Measurements from ENCODE around the gene RIN3. TPM values are rescaled to one million over a fixed set of nuclear protein-coding genes. Genes with fewer than 3 reads are reported as not detected.
A peak's percentile ranks its signal among the peaks of the same experiment; 100 is the strongest.

Gene RIN3
- total and polyA plus RNA-seq, 4 donors, result 5.0 to 15.6 (median 9.0) TPM

GRCh38 chr14:92549105-92549858 lies 35.7 kb downstream of the RIN3 start:
- Histone ChIP-seq H3K4me1 (ENCODE audit: control insufficient read depth in 4 of 4, insufficient read depth in 4 of 4, low read length in 3 of 4) (peaks cover 0 to 7% (median 1%) of the 10 kb centered on the region in 4 donors), H3K27ac (ENCODE audit: low read depth in 1 of 2, low read length in 2 of 2) (no peak overlapping the region), H3K9ac (ENCODE audit: low read depth in 1 of 2, low read length in 2 of 2) (no peak overlapping the region), H3K9me3 (ENCODE audit: control insufficient read depth in 4 of 4, low read length in 3 of 4) (no peaks in the 10 kb centered on the region), H3K27me3 (ENCODE audit: control insufficient read depth in 4 of 4, insufficient read depth in 4 of 4, low read length in 3 of 4) (no peaks in the 10 kb centered on the region), H3K36me3 (ENCODE audit: control insufficient read depth in 4 of 4, insufficient read depth in 3 of 4, low read depth in 1 of 4, low read length in 3 of 4) (no peaks in the 10 kb centered on the region), H3K4me3 (ENCODE audit: low read depth in 1 of 3, low read length in 3 of 3) (no peak overlapping the region)
- no peak for TF ChIP-seq SP1 (IDR thresholded peaks at IDR 0.05)
- no peak for DNase-seq (ENCODE audit: low spot score)
- 91% methylated on average over 17 of the region's 17 CpGs for WGBS

- Histone ChIP-seq H3K27ac (ENCODE audit: low read depth in 1 of 2, low read length in 2 of 2) (no peak overlapping the region), H3K9ac (ENCODE audit: low read depth in 1 of 2, low read length in 2 of 2) (no peak overlapping the region), H3K9me3 (ENCODE audit: control insufficient read depth in 4 of 4, low read length in 3 of 4) (no peaks in the 10 kb centered on the region), H3K36me3 (ENCODE audit: control insufficient read depth in 4 of 4, insufficient read depth in 3 of 4, low read depth in 1 of 4, low read length in 3 of 4) (no peaks in the 10 kb centered on the region), H3K4me3 (ENCODE audit: low read depth in 1 of 3, low read length in 3 of 3) (no peak overlapping the region), H3K27me3 (ENCODE audit: control insufficient read depth in 4 of 4, insufficient read depth in 4 of 4, low read length in 3 of 4) (no peaks in the 10 kb centered on the region), H3K4me1 (ENCODE audit: control insufficient read depth in 4 of 4, insufficient read depth in 4 of 4, low read length in 3 of 4) (peaks cover 0 to 2% (median 0%) of the 10 kb centered on the region in 4 donors)
- peak; percentile 58 for DNase-seq (ENCODE audit: low spot score)
- TF ChIP-seq GABPA (IDR thresholded peaks at IDR 0.05 in 1 of 2, conservative IDR thresholded peaks at IDR 0.05 in 1 of 2) (no peak), HNF4G (IDR thresholded peaks at IDR 0.05) (no peak), HNF4A (conservative IDR thresholded peaks at IDR 0.05) (no peak), RAD21 (IDR thresholded peaks at IDR 0.05) (no peak), FOXA2 (IDR thresholded peaks at IDR 0.05) (no peak), NR2F2 (IDR thresholded peaks at IDR 0.05) (no peak), TAF1 (conservative IDR thresholded peaks at IDR 0.05) (no peak), SP1 (IDR thresholded peaks at IDR 0.05) (no peak), CTCF (IDR thresholded peaks at IDR 0.05; ENCODE audit: low read depth, low read length, missing input control) (no peak), ZBTB33 (IDR thresholded peaks at IDR 0.05) (no peak)
- TF ChIP-seq, protein P1, sequence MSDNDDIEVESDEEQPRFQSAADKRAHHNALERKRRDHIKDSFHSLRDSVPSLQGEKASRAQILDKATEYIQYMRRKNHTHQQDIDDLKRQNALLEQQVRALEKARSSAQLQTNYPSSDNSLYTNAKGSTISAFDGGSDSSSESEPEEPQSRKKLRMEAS (IDR thresholded peaks at IDR 0.05), result no peak
- 79% methylated on average over 7 of the region's 7 CpGs for WGBS
Measured at GRCh38 chr14:92549859-92550230, 36.3 kb downstream of the RIN3 start.

GRCh38 chr14:92551044-92551841 lies 37.7 kb downstream of the RIN3 start:
- WGBS, result 85% methylated on average over 13 of the region's 13 CpGs
- H3K27ac ChIP-seq (ENCODE audit: low read depth in 1 of 2, low read length in 2 of 2), result no peak overlapping the region
- H3K4me3 ChIP-seq (ENCODE audit: low read depth in 1 of 3, low read length in 3 of 3), result no peak overlapping the region
- H3K4me1 ChIP-seq (ENCODE audit: control insufficient read depth in 4 of 4, insufficient read depth in 4 of 4, low read length in 3 of 4), result no peaks in the 10 kb centered on the region
- no peaks in the 10 kb centered on the region for H3K27me3 ChIP-seq (ENCODE audit: control insufficient read depth in 4 of 4, insufficient read depth in 4 of 4, low read length in 3 of 4)
- H3K36me3 ChIP-seq (ENCODE audit: control insufficient read depth in 4 of 4, insufficient read depth in 3 of 4, low read depth in 1 of 4, low read length in 3 of 4), result peaks cover 0 to 6% (median 2%) of the 10 kb centered on the region in 4 donors
- no peaks in the 10 kb centered on the region for H3K9me3 ChIP-seq (ENCODE audit: control insufficient read depth in 4 of 4, low read length in 3 of 4)
- TF ChIP-seq CTCF (IDR thresholded peaks at IDR 0.05; ENCODE audit: low read depth, low read length, missing input control) (peak; percentile 28), RAD21 (IDR thresholded peaks at IDR 0.05) (peak in 1 of 2 donors; percentile 14), ZBTB33 (IDR thresholded peaks at IDR 0.05) (no peak)
- no peak for DNase-seq (ENCODE audit: low spot score)
- no peak overlapping the region for H3K9ac ChIP-seq (ENCODE audit: low read depth in 1 of 2, low read length in 2 of 2)

All from liver (tissue), 9 donors.